ENCODE measurements around the gene HCN2. TPM values are rescaled to one million over a fixed set of nuclear protein-coding genes. Genes with fewer than 3 reads are reported as not detected.
A peak's percentile ranks its signal among the peaks of the same experiment; 100 is the strongest.

The HCN2 gene
- total and polyA plus RNA-seq, 2 of the 8 experiments (the other 6 are each of a cell fraction or from before 2014, with no cell fraction given): 1.0 to 4.0 TPM

DNA sequence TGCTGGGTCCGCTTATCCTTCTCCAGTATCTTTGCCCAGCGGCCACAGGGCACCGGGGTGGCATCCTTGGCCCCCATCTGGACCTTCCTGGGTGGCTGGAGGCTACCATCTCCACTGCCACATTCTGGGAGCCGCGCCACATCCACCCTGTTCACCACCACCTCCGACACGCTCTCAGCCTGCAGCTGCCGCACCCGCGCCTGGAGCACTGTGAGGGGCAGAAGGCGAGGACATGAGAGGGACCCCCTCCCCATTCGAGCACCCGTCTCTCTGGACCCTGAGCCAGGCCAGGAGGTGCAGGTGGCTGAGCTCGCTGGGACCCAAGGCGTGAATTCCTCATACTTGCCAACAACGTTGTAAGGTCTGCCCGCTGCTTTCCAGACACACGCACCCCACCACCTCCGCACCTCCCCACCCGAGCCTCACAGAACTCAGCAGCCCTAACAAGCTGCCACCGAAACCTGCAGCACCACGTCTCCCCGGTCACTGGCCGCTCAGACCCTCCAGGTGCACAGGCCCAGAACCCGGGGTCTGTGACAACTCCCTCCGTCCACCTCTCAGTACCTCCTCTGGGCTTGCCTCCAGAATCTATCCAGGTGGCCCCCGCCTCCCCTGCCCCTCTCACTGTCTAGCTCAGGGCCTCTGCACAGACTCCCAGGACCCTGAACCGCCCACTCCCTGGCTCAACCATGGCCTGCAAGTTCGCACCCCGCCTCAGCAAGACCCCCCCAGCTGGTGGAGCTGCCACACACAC is 40.5 kb downstream of the HCN2 start:
- H2BK12ac ChIP-seq (ENCODE audit: low read depth, low read length): no peak overlapping the region
- no peak overlapping the region for H2BK5ac ChIP-seq (ENCODE audit: low read depth, low read length)
- H3K4me2 ChIP-seq (ENCODE audit: insufficient read depth in 1 of 2, low read depth in 2 of 2, low read length in 2 of 2): no peak overlapping the region
- H3K56ac ChIP-seq (replicated peaks; ENCODE audit: insufficient read length, low read depth, low read length): no peak overlapping the region
- H3K4ac ChIP-seq (replicated peaks; ENCODE audit: insufficient read length, low read depth, low read length): no peak overlapping the region
- no peak overlapping the region for H3K27ac ChIP-seq (ENCODE audit: low read depth, low read length)
- TF ChIP-seq, protein P1, sequence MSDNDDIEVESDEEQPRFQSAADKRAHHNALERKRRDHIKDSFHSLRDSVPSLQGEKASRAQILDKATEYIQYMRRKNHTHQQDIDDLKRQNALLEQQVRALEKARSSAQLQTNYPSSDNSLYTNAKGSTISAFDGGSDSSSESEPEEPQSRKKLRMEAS (IDR thresholded peaks at IDR 0.05): no peak
- TF ChIP-seq SP4 (IDR thresholded peaks at IDR 0.05; ENCODE audit: low read length): no peak
- no peak for TF ChIP-seq HDAC6 (IDR thresholded peaks at IDR 0.05; ENCODE audit: low read depth, low read length)
- H3K14ac ChIP-seq (ENCODE audit: insufficient read length): no peak overlapping the region
- ChIA-PET CTCF (ENCODE audit: partially characterized antibody) (interaction anchor here (1.1 to 1.5 kb wide), 2 partner anchors 50 to 226 kb away, joined by 3 to 4 read pairs; no protein-coding TSS in a partner anchor), POLR2A (ENCODE audit: partially characterized antibody) (interaction anchor here (0.6 to 1.2 kb wide), 4 partner anchors 12 to 168 kb away, joined by 3 read pairs; no protein-coding TSS in a partner anchor)
- peaks cover 0 to 8% (median 3%) of the 10 kb centered on the region in 4 experiments; a peak in 6 of 8 replicates for H3K36me3 ChIP-seq (ENCODE audit: control insufficient read depth in 2 of 4, insufficient read depth in 4 of 4, low read length in 3 of 4)
- no peak overlapping the region for H2BK15ac ChIP-seq (ENCODE audit: low read length)
- peaks cover 4 to 7% of the 10 kb centered on the region in 2 experiments for H4K20me1 ChIP-seq (replicated peaks in 1 of 2; ENCODE audit: control insufficient read depth in 1 of 2, insufficient read depth in 2 of 2, low read length in 2 of 2)
- H3K23me2 ChIP-seq (ENCODE audit: low read depth, low read length): peaks cover 8% of the 10 kb centered on the region
- no peak overlapping the region for H3K9ac ChIP-seq (replicated peaks in 1 of 4; ENCODE audit: extremely low read depth in 1 of 4, low read depth in 3 of 4, low read length in 3 of 4)
- H2AFZ ChIP-seq (ENCODE audit: low read length): no peak overlapping the region
- no peak overlapping the region for H4K5ac ChIP-seq (ENCODE audit: insufficient read length, low read depth, low read length)
- no peaks in the 10 kb centered on the region for H3K9me3 ChIP-seq (ENCODE audit: insufficient read depth in 2 of 2, low read depth in 1 of 2, low read length in 1 of 2)
- no peak for FAIRE-seq
- no peak overlapping the region for H4K91ac ChIP-seq (replicated peaks; ENCODE audit: insufficient read length, low read length)
- no peak overlapping the region for H2BK120ac ChIP-seq (replicated peaks; ENCODE audit: low read depth, low read length)
- no peaks in the 10 kb centered on the region for H3K27me3 ChIP-seq (replicated peaks in 1 of 4; ENCODE audit: control insufficient read depth in 3 of 4, extremely low read depth in 1 of 4, insufficient read depth in 3 of 4, low read length in 3 of 4)
- no peak overlapping the region for H3K23ac ChIP-seq (ENCODE audit: insufficient read length)
- WGBS, 2 experiments (ENCODE audit: extremely low coverage in 1 of 2, insufficient coverage in 1 of 2, insufficient read length in 1 of 2, insufficient replicate concordance in 2 of 2, low coverage in 1 of 2, low lambda C conversion rate in 2 of 2, missing lambda C conversion rate in 1 of 2): 96% methylated on average over 30 of the region's 30 CpGs; no CpG with 5 or more reads in 1 of the 2 experiments
- 0 out of 2 replicates have a peak overlapping the region, but pooled peaks have one; percentile 68 for H4K8ac ChIP-seq (ENCODE audit: extremely low read depth, insufficient read depth, low read length)
- peaks cover 0 to 8% (median 3%) of the 10 kb centered on the region in 4 experiments; a peak in 4 of 7 replicates for H3K4me1 ChIP-seq (replicated peaks in 1 of 4; ENCODE audit: control insufficient read depth in 3 of 4, insufficient read depth in 4 of 4, low read length in 3 of 4)
- peaks cover 9% of the 10 kb centered on the region for H3K79me1 ChIP-seq (ENCODE audit: low read depth, low read length)
- H3K18ac ChIP-seq (ENCODE audit: extremely low read depth, low read length): no peak overlapping the region
- peaks cover 0 to 18% of the 10 kb centered on the region in 2 experiments; a peak in 1 of 4 replicates for H3K79me2 ChIP-seq (ENCODE audit: control insufficient read depth in 1 of 2, insufficient read depth in 2 of 2, low read length in 2 of 2)
- no peak overlapping the region; the same call in 1 of the 2 replicates for H2AK5ac ChIP-seq (ENCODE audit: low read depth, low read length)
- H2BK20ac ChIP-seq (ENCODE audit: low read length): no peak overlapping the region
- H3K4me3 ChIP-seq (ENCODE audit: extremely low read depth in 1 of 4, insufficient read depth in 2 of 4, low read depth in 3 of 4, low read length in 4 of 4): no peak overlapping the region
- no peak for DNase-seq (ENCODE audit: low read depth in 1 of 2, low spot score in 2 of 2)
